ACHN (cell line): ENCODE results near the gene CEP104.
"Not testable (repeated sequence)": the region's sequence is repeated elsewhere in the genome, so short reads cannot be mapped to it uniquely, and the experiment has no call there.

ENCODE experiments used
- DNase-seq: peaks from one replicate; pipeline ENCODE4 v3.0.0-alpha.2; 2015
- in situ Hi-C: cut with HindIII; loops from 2 replicates; pipeline ENCODE4 v1.10.0; 2017; ENCODE audit warnings: low sequenced_read_pairs, low pct_ligation_motif_present, low pct_unique_long_range_greater_than_20kb

CEP104 gene

DNA sequence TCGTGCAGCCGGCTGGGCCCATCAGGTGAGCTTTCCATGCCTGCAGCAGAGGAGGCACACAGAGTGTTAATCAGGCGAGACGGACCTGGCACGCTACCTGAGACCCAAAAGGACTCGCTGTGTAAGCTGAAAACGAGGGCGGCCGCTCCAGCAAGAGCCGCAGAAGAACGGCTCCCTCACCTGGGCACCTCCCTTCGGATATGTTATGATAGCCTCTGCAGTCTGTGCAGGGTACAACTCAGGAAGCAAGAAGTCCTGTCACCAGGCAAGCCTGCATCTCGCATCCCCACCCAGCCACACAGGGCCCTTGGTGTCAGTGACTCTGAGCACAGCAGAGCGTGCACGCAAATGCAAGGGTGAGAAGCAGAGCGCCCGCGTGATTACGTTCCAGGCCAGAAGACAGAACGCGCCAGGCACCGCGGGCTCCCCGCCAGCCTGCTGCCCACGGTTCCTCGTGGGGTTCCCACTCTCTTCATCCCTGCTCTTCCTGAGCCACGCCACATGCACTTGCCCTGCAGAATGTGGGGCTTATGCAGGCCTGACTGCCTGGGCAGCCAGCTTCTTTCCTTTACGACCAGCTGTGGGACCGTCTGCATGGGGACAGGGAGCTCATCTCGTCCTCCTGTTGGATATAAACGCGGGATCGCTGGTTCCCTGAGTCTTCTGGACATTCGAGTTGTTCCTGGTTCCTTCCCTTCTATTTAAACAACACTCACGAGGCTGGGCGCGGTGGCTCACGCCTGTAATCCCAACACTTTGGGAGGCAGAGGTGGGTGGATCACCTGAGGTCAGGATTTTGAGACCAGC lies 40.5 kb downstream of the CEP104 start:
- in situ Hi-C loops = no loop called here
- no peak for DNase-seq

- in situ Hi-C loops = no loop called here
- DNase-seq = no peak
Measured at GRCh38 chr1:3814771-3815561, 42.0 kb downstream of the CEP104 start.

DNA sequence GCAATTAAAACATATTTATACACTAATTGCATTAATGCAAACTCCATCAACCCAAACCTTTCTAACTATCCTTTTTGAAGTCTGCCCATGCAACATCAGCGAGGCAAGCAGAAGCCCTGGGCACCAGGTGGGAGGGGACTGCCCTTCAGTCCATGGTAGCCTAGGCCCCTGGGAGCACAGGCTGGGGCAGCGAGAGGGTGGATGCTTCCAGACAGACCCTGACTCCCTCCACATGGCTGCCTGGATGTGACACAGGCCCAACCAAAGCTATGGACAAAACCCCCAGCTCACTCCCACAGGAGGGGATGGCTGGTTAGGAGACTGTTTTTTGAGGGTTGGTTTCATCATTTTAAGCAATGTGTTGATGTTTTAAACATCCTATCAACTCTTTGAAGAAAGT lies 42.9 kb downstream of the CEP104 start:
- in situ Hi-C loops = no loop called here
- DNase-seq = no peak

DNA sequence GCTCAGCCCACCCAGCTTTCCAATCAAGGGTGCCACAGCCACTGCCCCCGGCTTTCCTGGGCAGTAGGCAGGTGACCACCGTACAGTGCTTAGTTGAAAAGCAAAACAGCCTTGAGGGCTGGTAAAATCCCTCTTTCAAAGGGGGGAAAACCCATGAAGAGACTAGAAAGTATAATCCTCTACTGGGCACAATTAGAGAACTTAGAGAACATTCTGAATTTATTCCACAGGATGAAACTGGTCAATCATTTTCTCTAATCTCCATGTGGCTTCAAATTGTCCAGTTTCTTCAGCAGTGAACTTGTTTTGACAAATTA lies 45.5 kb downstream of the CEP104 start:
- no peak for DNase-seq
- in situ Hi-C loops = no loop called here

- in situ Hi-C loops, DNase-seq: not testable (repeated sequence)
Measured at GRCh38 chr1:3810149-3810761, 46.8 kb downstream of the CEP104 start.

- in situ Hi-C loops = no loop called here
- DNase-seq = no peak
Measured at GRCh38 chr1:3809680-3810079, 47.3 kb downstream of the CEP104 start.

- in situ Hi-C loops = no loop called here
- no peak for DNase-seq
Measured at GRCh38 chr1:3807769-3808168, 49.2 kb downstream of the CEP104 start.

DNA sequence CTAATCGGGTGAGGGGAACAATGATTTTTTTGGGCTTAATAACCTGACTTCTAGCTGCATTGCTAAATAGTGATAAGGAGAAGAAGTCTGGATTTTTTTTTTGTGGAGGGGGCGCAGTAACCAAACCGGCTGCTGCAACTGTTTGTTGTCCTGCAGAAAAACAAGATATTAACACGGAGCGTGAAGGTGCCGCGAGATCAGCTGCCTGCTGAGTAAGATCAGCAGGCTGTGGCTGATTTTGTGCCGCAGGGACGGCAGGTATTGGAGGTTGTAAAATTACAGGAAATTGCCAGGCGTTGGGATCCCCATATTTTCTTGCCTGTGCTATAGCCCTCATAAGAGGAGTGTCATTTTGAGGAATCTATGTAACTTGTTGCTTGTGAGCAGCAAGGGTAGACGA lies 52.0 kb downstream of the CEP104 start:
- no peak for DNase-seq
- in situ Hi-C loops = no loop called here

GRCh38 chr1:3804627-3804944 lies 52.4 kb downstream of the CEP104 start:
- DNase-seq, in situ Hi-C loops: not testable (repeated sequence)

GRCh38 chr1:3803905-3804626 lies 52.9 kb downstream of the CEP104 start:
- in situ Hi-C loops = no loop called here
- no peak for DNase-seq

DNA sequence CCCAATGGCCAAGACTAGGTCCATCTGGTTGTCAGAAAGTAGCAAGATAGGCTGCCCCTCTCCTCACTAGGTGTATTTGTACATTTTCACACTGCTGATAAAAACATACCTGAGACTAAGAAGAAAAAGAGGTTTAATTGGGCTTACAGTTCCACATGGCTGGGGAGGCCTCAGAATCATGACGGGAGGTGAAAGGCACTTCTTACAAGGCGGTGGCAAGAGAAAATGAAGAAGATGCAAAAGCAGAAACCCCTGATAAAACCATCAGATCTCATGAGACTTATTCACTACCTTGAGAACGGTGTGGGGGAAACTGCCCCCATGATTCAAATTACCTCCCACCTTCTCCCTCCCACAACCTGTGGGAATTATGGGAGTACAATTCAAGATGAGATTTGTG lies 56.2 kb downstream of the CEP104 start:
- DNase-seq, in situ Hi-C loops: not testable (repeated sequence)

GRCh38 chr1:3799976-3800685 lies 56.9 kb downstream of the CEP104 start:
- DNase-seq = no peak
- in situ Hi-C loops = no loop called here

DNA sequence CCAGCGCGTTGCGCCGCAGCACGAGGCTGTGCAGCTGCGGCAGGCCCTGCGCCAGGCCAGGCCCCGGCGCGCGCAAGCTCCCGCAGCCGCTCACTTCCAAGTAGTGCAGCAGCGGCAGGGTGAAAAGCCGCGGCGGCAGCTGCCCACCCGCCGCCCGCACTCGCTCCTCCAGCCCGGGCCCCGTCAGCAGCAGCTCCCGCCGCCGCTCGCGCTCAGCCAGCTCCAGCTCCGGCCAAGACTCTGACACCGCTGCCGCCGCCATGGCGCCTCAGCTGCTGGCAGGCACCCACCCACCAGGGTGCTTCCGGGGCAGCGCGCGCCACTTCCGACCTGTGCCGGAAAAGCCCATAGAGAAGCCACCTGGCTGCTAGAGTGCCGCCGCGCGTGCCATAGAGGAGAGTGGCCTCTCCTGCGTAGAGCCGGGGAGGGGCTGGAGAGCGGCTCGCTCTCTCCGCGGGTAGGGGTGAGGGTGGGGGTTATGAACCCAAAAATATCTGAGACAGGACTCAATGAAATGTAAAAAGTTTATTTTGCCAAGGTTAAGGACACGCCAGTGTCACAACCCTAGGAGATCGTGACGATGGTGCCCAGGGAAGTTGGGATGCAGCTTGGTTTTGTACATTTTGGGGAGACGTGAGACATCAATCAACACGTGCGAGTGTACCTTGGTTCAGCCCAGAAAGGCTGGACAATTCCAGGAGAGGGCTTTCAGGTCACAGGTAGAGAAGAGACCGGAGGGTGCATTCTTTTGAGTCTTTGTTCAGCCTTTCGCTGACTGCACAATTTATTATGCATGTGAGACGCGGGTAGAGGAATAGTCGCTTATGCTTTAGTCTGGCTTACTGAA lies 60.6 kb downstream of the CEP104 start, which contains the start of gene LRRC47:
LRRC47 (minus strand) TSS at position 284 of the 847 bp plus-strand sequence; CDS start at position 262, 22 bp downstream.
- in situ Hi-C loops = no loop called here
- DNase-seq = peak; percentile 88

DNA sequence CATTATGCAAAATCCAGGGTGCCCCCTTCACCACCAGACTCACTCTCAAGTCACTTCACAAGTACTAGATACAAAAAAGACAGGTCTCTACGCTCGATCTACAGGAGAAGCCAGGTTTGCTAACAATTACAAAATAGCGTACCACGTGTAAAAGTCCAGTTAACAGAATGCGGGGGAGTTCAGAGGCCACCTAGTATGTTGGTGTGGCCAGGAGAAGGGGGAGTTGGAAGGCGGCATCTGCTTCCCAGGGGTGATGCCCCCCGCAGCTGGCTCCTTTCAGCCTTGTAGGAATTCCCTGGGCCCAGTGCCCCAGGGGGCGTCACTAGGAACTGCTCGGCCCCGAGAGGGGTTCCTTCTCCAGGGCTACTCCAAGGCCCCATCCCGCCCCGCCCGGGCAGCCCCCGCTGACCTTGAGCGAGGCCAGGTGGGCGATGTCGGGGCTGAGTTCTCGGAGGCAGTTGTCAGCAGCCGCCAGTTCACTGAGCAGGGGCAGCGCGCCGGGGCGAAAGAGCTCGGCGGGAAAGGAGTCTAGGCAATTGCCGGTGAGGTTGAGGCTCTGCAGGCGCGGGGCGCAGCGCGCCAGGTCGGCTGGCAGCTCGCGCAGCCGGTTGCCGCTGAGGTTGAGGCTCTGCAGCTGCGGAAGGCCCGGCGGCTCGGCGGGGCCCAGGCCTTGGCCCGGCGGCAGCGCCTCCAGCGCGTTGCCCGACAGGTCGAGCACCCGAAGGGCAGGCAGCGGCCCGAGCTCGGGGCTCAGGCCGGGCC lies 61.4 kb downstream of the CEP104 start:
- in situ Hi-C loops = no loop called here
- no peak for DNase-seq

DNA sequence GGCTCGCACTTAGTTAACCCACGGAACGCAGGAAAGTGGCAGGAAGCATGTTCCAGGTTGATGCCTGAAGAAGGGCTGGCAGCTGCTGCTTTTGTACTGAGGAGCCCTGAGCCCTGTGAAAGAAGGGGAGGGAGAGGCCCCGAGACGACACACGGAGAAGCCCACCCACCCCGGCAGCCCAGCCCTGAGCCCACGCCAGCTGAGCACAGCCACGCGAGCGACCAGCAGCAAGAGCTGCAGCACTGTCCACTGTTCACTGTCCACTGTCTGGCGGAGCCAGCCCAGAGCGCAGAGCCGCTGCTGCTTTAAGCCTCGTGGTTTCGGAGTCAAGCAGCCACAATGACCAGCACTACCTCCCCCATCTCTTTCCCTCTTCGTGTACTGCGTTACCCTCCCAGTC lies 66.1 kb downstream of the CEP104 start:
- in situ Hi-C loops = no loop called here
- DNase-seq = no peak

DNA sequence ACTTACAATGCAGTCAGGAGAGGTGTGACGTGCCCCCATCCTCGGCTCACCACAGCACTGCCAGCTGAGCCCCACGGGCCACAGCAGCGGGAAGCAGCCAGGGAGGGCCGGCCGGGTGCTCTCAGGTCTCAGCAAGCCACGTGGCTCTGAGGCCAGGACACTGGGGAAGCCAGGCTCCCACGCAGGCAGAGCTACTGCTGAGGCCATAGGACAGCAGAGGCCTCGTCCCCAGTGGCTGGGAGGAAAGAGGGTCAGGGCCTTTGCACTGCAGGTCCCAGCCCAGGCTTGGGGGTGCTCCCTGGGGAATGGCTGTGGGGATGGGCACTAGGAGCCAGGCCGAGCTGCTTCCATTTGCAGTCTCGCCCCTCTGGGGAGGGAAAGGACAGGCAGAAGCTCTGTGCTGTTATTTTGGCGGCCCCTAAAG lies 66.5 kb downstream of the CEP104 start:
- in situ Hi-C loops = no loop called here
- DNase-seq = no peak
